Astrocyte of the cerebellum (primary cell): ENCODE results near the gene RAI1.

Experiments used
- DNase-seq: peaks from one replicate; pipeline ENCODE4 v3.0.0-alpha.2; 2011; ENCODE audit warnings: low read depth
- H3K4me3 ChIP-seq: 2 replicates; pipeline ENCODE4 v1.5.1; 2011; ENCODE audit warnings: mild to moderate bottlenecking, low read depth, low read length, moderate library complexity
- in situ Hi-C: cut with HindIII; loops from 2 replicates; pipeline ENCODE4 v1.10.0; 2017; ENCODE audit warnings: low sequenced_read_pairs
- TF ChIP-seq, protein P1 (sequence below): IDR thresholded peaks from 2 replicates; pipeline ENCODE4 v1.5.1; 2012; ENCODE audit warnings: low read length, low read depth, moderate library complexity, mild to moderate bottlenecking; ENCODE audit errors: missing control alignments

RAI1 gene

DNA sequence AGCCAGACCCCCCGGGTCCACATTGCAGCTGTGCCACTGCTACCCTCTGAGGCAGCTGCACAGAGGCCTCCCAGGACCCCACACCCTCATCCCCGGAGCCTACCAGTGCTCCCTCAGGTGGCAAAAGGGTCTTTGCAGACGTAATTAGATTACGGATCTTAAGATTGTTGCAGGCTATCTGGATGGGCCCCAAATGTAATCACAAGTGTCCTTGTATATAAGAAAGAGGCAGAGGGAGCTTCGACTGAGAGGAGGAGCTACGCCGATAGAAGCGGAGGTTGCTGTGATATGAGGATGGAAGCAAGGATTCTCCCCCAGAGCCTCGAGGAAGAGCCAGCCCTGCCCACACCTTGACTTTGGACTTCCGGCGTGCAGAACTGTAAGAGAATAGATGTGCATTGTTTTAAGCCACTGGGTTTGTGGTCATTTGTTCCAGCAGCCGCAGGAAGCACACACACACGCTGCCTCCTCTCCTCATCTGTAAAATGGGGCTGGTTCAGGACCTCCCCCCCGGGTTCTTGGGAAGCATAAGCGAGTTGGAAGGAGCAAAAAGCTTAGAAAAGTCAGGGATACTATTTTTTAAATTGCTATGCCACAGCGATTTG, 10.5 kb upstream of the RAI1 start:
- in situ Hi-C loops, result loop anchor here (25.0 kb wide), 1 partner anchor 366 kb away; the partner anchor contains the start of genes ATPAF2 and GID4
- no peak for DNase-seq
- TF ChIP-seq, protein P1, sequence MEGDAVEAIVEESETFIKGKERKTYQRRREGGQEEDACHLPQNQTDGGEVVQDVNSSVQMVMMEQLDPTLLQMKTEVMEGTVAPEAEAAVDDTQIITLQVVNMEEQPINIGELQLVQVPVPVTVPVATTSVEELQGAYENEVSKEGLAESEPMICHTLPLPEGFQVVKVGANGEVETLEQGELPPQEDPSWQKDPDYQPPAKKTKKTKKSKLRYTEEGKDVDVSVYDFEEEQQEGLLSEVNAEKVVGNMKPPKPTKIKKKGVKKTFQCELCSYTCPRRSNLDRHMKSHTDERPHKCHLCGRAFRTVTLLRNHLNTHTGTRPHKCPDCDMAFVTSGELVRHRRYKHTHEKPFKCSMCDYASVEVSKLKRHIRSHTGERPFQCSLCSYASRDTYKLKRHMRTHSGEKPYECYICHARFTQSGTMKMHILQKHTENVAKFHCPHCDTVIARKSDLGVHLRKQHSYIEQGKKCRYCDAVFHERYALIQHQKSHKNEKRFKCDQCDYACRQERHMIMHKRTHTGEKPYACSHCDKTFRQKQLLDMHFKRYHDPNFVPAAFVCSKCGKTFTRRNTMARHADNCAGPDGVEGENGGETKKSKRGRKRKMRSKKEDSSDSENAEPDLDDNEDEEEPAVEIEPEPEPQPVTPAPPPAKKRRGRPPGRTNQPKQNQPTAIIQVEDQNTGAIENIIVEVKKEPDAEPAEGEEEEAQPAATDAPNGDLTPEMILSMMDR, result no peak
- H3K4me3 ChIP-seq, result no peak overlapping the region

DNA sequence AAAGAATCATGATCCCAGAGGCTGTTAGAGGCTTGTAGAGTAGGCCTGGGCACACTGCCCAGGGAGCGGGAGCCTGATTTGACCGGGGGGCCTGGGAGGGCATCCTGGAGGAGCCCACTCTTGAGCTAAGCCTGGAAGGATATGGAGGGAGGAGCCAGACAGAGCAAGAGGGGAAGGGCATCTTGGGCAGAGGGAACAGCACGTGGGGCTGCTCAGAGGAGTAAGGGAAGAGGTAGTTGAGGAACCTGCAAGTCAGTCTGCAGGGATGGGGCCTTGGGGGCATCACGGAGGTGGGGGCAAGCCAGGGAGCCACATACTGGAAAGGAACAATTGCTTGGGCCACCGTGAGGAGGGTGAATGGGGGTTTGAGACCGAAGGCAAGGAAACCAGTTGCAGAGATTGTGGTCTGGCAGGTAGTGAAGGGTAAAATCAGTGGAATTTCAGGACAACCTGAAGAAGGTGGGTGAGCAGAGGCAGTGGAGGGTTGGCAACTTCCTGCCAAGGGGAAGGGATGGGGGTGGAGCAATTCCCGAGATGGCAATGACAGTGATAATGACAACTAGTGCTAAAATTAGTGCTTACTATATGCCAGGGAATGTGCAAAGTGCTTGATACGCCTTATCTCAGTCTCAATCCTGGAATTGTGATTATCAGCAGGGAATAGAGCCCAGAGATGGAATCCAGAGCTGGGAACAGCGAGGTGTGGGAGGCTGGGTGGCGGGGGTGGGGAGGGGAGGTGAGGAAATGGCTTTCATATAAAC, 9.7 kb upstream of the RAI1 start:
- no peak for DNase-seq
- in situ Hi-C loops, result loop anchor here (25.0 kb wide), 1 partner anchor 366 kb away; the partner anchor contains the start of genes ATPAF2 and GID4
- H3K4me3 ChIP-seq, result no peak overlapping the region
- TF ChIP-seq, protein P1, result no peak

DNA sequence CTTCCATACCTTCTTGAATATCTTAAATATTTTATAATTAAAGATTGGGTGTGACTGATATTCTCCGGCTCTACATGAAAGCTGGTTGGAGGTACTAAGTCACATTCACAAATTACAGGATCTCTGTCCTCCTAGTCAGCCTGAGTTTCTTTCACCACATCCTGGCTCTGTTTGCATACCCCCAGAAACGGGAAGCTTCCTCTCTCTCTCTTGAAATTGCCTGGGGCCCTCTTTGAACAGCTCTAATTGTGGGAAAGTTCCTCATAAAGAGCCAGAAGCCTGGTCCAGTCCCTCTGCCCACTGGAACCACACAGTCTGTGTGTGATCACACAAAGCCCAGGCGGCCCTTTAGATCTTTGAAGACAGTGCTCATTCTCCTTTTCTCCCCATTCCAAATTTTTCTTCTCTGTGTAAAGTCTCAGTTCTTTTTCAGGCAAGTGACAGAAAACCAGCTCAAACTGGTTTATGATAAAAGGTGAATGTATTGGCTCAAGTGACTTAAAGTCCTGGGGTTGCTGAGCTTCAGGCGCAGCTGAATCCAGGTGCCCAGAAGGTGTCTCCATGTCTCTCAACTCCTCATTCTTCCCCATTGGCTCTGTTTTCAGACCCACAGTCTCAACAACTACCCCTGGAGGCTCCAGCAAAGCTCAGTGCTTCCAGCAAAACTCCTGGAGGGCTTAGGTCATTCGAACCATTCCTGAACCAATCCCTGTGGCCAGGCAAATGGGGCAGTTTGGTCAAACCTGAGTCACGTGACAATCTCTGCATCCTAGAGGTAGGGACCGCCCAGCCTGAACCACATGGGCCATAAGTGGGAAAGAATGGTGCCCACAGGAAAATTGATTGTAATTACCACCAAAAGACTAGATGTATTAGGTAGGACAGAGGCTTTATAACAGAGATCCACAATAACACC, 8.5 kb upstream of the RAI1 start:
- DNase-seq, result no peak
- TF ChIP-seq, protein P1, result no peak
- H3K4me3 ChIP-seq, result no peak overlapping the region
- in situ Hi-C loops, result loop anchor here (25.0 kb wide), 1 partner anchor 365 kb away; the partner anchor contains the start of genes ATPAF2 and GID4

DNA sequence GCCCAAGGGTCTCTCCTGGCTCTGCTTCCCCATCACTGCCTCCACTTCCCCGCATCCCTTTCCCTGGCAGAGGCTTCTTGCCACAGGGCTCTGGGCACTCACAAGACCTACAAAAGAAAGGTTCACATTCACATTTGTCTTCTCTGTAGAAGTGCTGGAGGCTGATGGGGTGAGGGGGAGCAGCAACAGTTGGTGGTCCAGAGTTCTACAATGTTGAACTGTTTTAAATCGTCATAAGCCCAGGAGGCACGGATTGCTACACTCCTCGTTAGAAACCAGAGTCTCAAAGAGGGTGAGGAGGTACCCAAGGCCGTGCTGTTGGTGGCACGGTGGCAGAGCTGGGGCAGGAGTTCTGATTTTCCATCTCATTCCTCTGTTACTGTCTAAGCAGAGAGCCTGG, 5.8 kb upstream of the RAI1 start:
- TF ChIP-seq, protein P1, result no peak
- no peak overlapping the region for H3K4me3 ChIP-seq
- in situ Hi-C loops, result no loop called here
- DNase-seq, result no peak

DNA sequence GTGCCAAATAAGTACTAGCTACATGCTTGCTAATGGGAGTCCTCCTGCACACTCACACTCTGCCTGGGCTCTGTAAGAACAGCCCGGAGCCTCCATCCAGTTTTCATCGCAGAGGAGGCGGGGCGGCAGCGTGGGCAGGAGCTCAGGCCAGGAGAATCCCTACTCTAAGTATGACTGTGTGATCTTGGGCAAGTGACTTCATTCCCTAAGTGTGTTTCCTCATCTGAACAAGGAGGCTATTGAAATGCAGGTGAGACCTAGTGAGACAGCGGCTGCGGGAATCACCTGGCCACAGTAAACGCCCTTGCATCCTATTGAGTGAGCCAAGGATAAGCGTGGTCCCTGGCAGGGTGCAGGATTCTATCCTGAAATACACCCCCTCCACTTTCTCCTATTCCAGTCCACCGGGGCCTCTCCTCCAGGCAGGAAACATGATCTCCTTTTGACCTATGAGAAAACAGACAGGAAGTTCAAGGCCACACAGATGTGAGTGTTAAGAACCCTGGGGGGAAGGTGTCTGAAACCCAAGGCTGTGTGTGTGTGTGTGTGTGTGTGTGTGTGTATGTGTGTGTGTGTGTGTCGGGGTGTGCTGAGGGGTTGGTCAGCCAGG, 5.2 kb upstream of the RAI1 start:
- no peak for DNase-seq

More for the DNA sequence above, 5.2 kb upstream of the RAI1 start:
- H3K4me3 ChIP-seq, result no peak overlapping the region
- in situ Hi-C loops, result no loop called here
- TF ChIP-seq, protein P1, result no peak
